SK-MEL-5 (cell line): ENCODE measurements around the gene HAT1. TPM values are rescaled to one million over a fixed set of nuclear protein-coding genes. Genes with fewer than 3 reads are reported as not detected.
A peak's percentile ranks its signal among the peaks of the same experiment; 100 is the strongest.

ENCODE experiments used
- DNase-seq: peaks from one replicate; pipeline ENCODE4 v3.0.0-alpha.2; 2016; ENCODE audit warnings: low read depth, low spot score
- in situ Hi-C: cut with HindIII; loops from 2 replicates; pipeline ENCODE4 v1.10.0; 2016; ENCODE audit warnings: low sequenced_read_pairs, high pct_unique_total_duplicates, low pct_unique_long_range_greater_than_20kb
- total RNA-seq: library from RNA; depleted of rRNA; stranded (reverse); fragments of >200 nt; shearing (Covaris generic); gene quantifications from 2 replicates; pipeline ENCODE4 v1.2.3, GENCODE V29; 2014

The HAT1 gene
- total RNA-seq, 1 experiment from 2014 or later = 46.4 TPM

- no peak for DNase-seq
- in situ Hi-C loops = no loop called here
These were observed 14.0 kb upstream of the HAT1 start for GRCh38 chr2:171908235-171908634.

DNA sequence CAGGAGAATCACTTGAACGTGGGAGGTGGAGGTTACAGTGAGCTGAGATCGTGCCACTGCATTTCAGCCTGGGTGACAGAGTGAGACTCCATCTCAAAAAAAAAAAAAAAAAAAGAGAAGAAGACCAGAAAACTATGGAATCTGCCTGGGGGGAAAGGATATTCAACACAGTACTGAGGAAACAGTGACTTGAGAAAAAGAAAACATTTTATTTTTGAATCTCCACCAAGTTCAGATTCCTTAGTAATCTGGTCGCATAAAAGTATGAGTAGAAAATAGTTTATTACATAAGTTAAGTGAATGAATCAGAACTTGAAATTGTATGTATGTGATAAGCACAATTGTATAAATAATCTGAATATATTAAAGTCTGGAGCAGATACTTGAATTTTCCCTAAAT lies 13.0 kb upstream of the HAT1 start:
- DNase-seq = no peak
- in situ Hi-C loops = no loop called here

- in situ Hi-C loops = no loop called here
- no peak for DNase-seq
These were observed 11.8 kb upstream of the HAT1 start for GRCh38 chr2:171910494-171910893.

GRCh38 chr2:171913517-171913916 lies 8.7 kb upstream of the HAT1 start:
- in situ Hi-C loops = no loop called here
- no peak for DNase-seq

GRCh38 chr2:171919453-171919852 lies 2.8 kb upstream of the HAT1 start:
- in situ Hi-C loops = no loop called here
- DNase-seq = no peak

GRCh38 chr2:171921970-171922229 lies 361 bp upstream of the HAT1 start:
- in situ Hi-C loops = no loop called here
- DNase-seq = no peak

DNA sequence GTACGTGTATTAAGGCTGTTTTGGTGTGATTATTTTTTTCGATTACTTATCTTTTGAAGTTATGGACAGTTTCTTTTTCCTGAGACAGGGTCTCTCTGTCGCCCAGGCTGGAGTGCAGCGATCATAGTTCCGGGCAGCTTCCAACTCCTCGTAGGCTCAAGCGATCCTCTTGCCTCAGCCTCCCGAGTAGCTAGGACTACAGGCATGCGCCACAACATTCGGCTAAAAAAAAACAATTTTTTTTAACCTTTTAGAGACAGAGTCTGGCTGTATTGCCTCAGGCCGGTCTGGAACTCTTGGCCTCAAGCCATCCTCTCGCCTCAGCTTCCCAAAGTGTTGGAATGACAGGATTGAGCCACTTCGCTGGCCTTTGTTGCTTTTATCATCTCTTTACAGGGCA lies 945 bp downstream of the HAT1 start:
- in situ Hi-C loops = no loop called here
- peak; percentile 32 for DNase-seq

DNA sequence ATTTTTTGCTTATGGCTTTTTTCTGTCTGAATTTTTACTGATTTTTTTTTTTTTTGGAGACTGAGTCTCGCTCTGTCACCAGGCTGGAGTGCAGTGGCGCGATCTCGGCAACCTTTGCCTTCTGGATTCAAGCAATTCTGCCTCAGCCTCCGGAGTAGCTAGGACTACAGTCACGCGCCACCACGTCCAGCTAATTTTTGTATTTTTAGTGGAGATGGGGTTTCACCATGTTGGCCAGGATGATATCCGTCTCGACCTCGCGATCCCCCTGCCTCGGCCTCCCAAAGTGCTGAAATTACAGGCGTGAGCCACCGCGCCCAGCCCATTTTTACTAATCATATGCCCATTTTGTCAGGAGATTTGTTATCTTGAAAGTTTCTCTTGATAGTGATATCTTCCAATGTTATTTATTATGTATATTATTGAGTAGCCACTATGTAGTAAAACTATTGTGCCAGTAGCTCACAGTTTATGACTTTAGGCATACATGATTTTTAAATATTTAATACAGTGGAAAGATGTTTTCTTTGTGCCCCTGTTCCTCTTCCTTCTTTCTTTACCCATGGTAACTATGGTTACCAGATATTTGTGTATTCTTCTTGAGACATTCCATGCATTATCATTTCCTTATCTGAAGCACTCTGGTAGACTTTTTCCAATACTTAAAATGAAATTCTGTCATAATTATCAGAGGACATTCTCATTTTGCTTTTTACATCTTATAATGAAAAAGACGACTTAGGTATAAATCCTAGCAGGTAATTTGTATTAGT lies 2.1 kb downstream of the HAT1 start:
- DNase-seq = no peak
- in situ Hi-C loops = no loop called here

- DNase-seq = no peak
- in situ Hi-C loops = no loop called here
These were observed 8.1 kb downstream of the HAT1 start for GRCh38 chr2:171930385-171930784.

GRCh38 chr2:171939058-171939742 lies 16.9 kb downstream of the HAT1 start:
- in situ Hi-C loops = no loop called here
- no peak for DNase-seq

- in situ Hi-C loops = no loop called here
- no peak for DNase-seq
These were observed 17.4 kb downstream of the HAT1 start for GRCh38 chr2:171939743-171940071.

GRCh38 chr2:171941316-171941699 lies 19.0 kb downstream of the HAT1 start:
- no peak for DNase-seq
- in situ Hi-C loops = no loop called here

DNA sequence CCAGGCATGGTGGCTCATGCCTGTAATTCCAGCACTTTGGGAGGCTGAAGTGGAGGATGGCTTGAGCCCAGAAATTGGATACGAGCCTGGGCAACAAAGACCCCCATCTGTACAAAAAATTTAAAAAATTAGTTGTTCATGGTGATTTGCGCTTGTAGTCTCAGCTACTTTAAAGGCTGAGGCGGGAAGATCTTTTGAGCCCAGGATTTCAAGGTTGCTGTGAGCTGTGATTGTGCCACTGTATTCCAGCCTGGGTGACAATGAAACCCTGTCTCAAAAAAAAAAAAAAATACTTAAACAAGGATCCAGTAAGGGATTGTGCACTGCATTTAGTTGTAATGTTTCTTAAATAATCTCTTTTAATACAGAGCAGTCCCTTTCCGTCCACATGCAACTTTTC lies 21.6 kb downstream of the HAT1 start:
- DNase-seq = no peak
- in situ Hi-C loops = no loop called here

GRCh38 chr2:171952276-171952675 lies 30.0 kb downstream of the HAT1 start:
- DNase-seq = no peak
- in situ Hi-C loops = loop anchor here (25.0 kb wide), 1 partner anchor 135 kb away; the partner anchor contains the start of gene DLX1

DNA sequence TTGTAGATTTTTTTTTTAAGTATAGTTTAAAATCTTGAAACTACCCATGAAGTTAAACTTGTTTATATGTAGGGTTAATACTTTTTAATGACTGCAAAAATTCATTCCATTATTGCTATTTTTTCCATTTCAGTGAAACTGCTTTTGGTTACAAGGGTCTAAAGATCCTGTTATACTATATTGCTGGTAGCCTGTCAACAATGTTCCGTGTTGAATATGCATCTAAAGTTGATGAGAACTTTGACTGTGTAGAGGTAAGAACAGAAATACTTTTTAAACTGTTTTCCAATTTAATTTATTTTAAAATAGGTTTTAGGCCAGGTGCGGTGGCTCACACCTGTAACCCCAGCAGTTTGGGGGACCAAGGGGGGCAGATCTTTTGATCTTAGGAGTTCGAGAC lies 30.5 kb downstream of the HAT1 start:
- in situ Hi-C loops = loop anchor here (25.0 kb wide), 1 partner anchor 135 kb away; the partner anchor contains the start of gene DLX1
- no peak for DNase-seq

- no peak for DNase-seq
- in situ Hi-C loops = loop anchor here (25.0 kb wide), 1 partner anchor 131 kb away; the partner anchor contains the start of gene DLX1
These were observed 34.0 kb downstream of the HAT1 start for GRCh38 chr2:171956135-171956825.

- in situ Hi-C loops = loop anchor here (25.0 kb wide), 1 partner anchor 130 kb away; the partner anchor contains the start of gene DLX1
- DNase-seq = peak; percentile 77
These were observed 34.8 kb downstream of the HAT1 start for GRCh38 chr2:171957061-171957460.

DNA sequence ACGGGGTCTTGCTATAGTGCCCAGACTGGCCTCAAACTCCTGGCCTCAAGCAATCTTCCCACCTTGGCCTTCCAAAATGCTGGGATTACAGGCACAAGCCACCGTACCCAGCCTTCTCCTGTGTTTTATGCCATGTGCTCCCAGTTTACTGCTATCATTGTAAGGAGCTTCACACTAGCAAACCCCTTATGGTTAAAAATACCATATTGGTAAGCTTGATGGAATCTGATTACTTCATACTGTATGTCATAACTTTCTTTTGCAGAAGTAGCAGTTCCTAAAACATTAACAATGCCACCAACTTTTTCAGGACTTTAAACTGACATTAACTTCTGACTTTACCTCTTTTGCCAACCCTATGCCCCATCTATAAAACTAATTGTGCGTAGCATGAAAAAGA lies 36.2 kb downstream of the HAT1 start:
- in situ Hi-C loops = loop anchor here (25.0 kb wide), 1 partner anchor 129 kb away; the partner anchor contains the start of gene DLX1
- DNase-seq = no peak

DNA sequence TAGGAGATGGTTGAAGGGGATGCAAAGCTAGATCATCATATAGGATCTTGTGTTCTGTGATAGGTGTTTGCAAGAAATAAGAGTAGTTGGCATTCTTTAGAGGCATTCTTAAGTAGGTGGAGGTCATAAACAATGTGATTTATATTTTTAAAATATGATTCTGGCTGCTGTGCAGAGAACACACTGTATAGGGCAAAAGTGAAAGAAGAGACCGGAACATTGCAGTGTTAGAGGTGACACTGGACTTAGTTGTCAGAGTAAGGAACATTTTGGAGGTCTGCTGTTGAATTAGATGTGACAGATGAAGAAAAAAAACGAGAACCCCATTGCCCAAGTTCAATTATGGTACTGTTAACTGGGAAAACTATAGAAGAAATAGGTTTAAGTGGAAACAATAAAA lies 37.7 kb downstream of the HAT1 start:
- in situ Hi-C loops = loop anchor here (25.0 kb wide), 1 partner anchor 127 kb away; the partner anchor contains the start of gene DLX1
- DNase-seq = no peak
